Daoy (cell line): ENCODE measurements around the gene B9D2. TPM values are rescaled to one million over a fixed set of nuclear protein-coding genes. Genes with fewer than 3 reads are reported as not detected.

Experiments
- DNase-seq: peaks from one replicate; pipeline ENCODE4 v3.0.0-alpha.2; 2015; ENCODE audit warnings: low read depth
- total RNA-seq: library from RNA; depleted of rRNA; stranded (reverse); fragments of >200 nt; shearing (Covaris generic); gene quantifications from 2 replicates; pipeline ENCODE4 v1.2.3, GENCODE V29; 2014

The B9D2 gene
- total RNA-seq, 1 experiment from 2014 or later, result 4.9 TPM

- peak; percentile 95 for DNase-seq
Measured at GRCh38 chr19:41327576-41328156, 36.3 kb downstream of the B9D2 start.

- peak; percentile 35 for DNase-seq
Measured at GRCh38 chr19:41327076-41327575, 36.8 kb downstream of the B9D2 start.

- DNase-seq, result peak; percentile 70
Measured at GRCh38 chr19:41325947-41326706, 37.8 kb downstream of the B9D2 start.

GRCh38 chr19:41325640-41325946 lies 38.4 kb downstream of the B9D2 start:
- no peak for DNase-seq

- peak; percentile 90 for DNase-seq
Measured at GRCh38 chr19:41324921-41325639, 38.9 kb downstream of the B9D2 start.

GRCh38 chr19:41324231-41324702 lies 39.7 kb downstream of the B9D2 start:
- DNase-seq, result peak; percentile 33

GRCh38 chr19:41323430-41324125 lies 40.4 kb downstream of the B9D2 start:
- DNase-seq, result peak; percentile 98

GRCh38 chr19:41323023-41323422 lies 40.9 kb downstream of the B9D2 start:
- DNase-seq, result no peak

GRCh38 chr19:41322451-41322850 lies 41.5 kb downstream of the B9D2 start:
- DNase-seq, result no peak

GRCh38 chr19:41321600-41322270 lies 42.2 kb downstream of the B9D2 start:
- DNase-seq, result peak; percentile 70

GRCh38 chr19:41321204-41321599 lies 42.7 kb downstream of the B9D2 start:
- DNase-seq, result no peak

- no peak for DNase-seq
Measured at GRCh38 chr19:41320568-41320967, 43.4 kb downstream of the B9D2 start.

- no peak for DNase-seq
Measured at GRCh38 chr19:41320185-41320518, 43.8 kb downstream of the B9D2 start.

GRCh38 chr19:41319500-41320184 lies 44.3 kb downstream of the B9D2 start:
- no peak for DNase-seq

GRCh38 chr19:41318696-41319499 lies 45.1 kb downstream of the B9D2 start:
- DNase-seq, result no peak

- DNase-seq, result no peak
Measured at GRCh38 chr19:41316306-41316920, 47.5 kb downstream of the B9D2 start.

- no peak for DNase-seq
Measured at GRCh38 chr19:41311613-41312012, 52.3 kb downstream of the B9D2 start.

GRCh38 chr19:41311072-41311471 lies 52.9 kb downstream of the B9D2 start:
- DNase-seq, result no peak

GRCh38 chr19:41310033-41310831 lies 53.7 kb downstream of the B9D2 start, which contains the start of gene CCDC97:
TSS of gene CCDC97 (plus strand) at chr19:41310172. CDS start at chr19:41310311, 139 bp downstream.
- peak; percentile 91 for DNase-seq
